Measurements from ENCODE around the gene VEPH1. TPM values are rescaled to one million over a fixed set of nuclear protein-coding genes. Genes with fewer than 3 reads are reported as not detected.
"Not testable (repeated sequence)": the region's sequence is repeated elsewhere in the genome, so short reads cannot be mapped to it uniquely, and the experiment has no call there.

VEPH1 gene
- total and polyA plus RNA-seq, 9 of the 15 experiments (the other 6 are each of a cell fraction or from before 2014, with no cell fraction given) = 4.5 to 15.6 (median 5.8) TPM

- Histone ChIP-seq H2AFZ (ENCODE audit: low read depth, low read length) (no peak overlapping the region), H3K36me3 (ENCODE audit: control insufficient read depth, insufficient read depth, low read length) (no peaks in the 10 kb centered on the region), H3K9me3 (replicated peaks; ENCODE audit: control insufficient read depth, insufficient read depth, low read depth, low read length) (no peaks in the 10 kb centered on the region), H3K4me2 (ENCODE audit: insufficient read depth, low read length) (no peak overlapping the region), H3K27ac (ENCODE audit: extremely low read depth, low read depth, low read length) (no peak overlapping the region), H3K4me1 (replicated peaks in 1 of 2; ENCODE audit: control insufficient read depth in 2 of 2, insufficient read depth in 2 of 2, low read length in 2 of 2) (peaks cover 0 to 7% of the 10 kb centered on the region in 2 experiments; a peak in 3 of 5 replicates), H3K9me1 (ENCODE audit: control insufficient read depth, insufficient read depth, low read length) (no peaks in the 10 kb centered on the region), H3K9ac (ENCODE audit: insufficient read depth in 1 of 2, low read depth in 2 of 2, low read length in 2 of 2) (no peak overlapping the region), H3K27me3 (ENCODE audit: control insufficient read depth in 2 of 2, insufficient read depth in 2 of 2, low read length in 2 of 2) (no peaks in the 10 kb centered on the region), H3K79me2 (ENCODE audit: control insufficient read depth, insufficient read depth, low read length) (no peaks in the 10 kb centered on the region), H3K4me3 (no peak overlapping the region), H4K20me1 (replicated peaks; ENCODE audit: control insufficient read depth, insufficient read depth, low read length) (no peaks in the 10 kb centered on the region)
- no TSS peak for BruUV-seq (replicated peaks)
- ATAC-seq (peak; percentile 61; the same call in 2 of the 3 replicates), DNase-seq (ENCODE audit: extremely low read depth in 1 of 4, low spot score in 3 of 4) (peak in 2 of 4 experiments; percentile 20 to 21), FAIRE-seq (no peak)
- TF ChIP-seq CTCF (IDR thresholded peaks at IDR 0.05 in 2 of 3, conservative IDR thresholded peaks at IDR 0.05 in 1 of 3; ENCODE audit: insufficient read depth in 2 of 3, low read depth in 1 of 3, low read length in 3 of 3) = peak in 2 of 3 experiments; percentile 26 to 55; a peak in 3 of 6 replicates
- TF ChIP-seq MTF1 (CRISPR knock-in tag; IDR thresholded peaks at IDR 0.05; ENCODE audit: borderline replicate concordance) = no peak
- TF ChIP-seq ARNT (IDR thresholded peaks at IDR 0.05) = no peak
- peak in 1 of 2 experiments; percentile 49; a peak in 3 of 4 replicates for TF ChIP-seq RAD21 (CRISPR knock-in tag; conservative IDR thresholded peaks at IDR 0.05 in 1 of 2, IDR thresholded peaks at IDR 0.05 in 1 of 2)
- TF ChIP-seq, protein P1, sequence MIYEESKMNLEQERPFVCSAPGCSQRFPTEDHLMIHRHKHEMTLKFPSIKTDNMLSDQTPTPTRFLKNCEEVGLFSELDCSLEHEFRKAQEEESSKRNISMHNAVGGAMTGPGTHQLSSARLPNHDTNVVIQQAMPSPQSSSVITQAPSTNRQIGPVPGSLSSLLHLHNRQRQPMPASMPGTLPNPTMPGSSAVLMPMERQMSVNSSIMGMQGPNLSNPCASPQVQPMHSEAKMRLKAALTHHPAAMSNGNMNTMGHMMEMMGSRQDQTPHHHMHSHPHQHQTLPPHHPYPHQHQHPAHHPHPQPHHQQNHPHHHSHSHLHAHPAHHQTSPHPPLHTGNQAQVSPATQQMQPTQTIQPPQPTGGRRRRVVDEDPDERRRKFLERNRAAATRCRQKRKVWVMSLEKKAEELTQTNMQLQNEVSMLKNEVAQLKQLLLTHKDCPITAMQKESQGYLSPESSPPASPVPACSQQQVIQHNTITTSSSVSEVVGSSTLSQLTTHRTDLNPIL (CRISPR knock-in tag; IDR thresholded peaks at IDR 0.05) = no peak
- TF ChIP-seq KDM2B (CRISPR knock-in tag; IDR thresholded peaks at IDR 0.05) = no peak
- in situ Hi-C loops (cut with MboI) (no loop called here), intact Hi-C loops (cut with micrococcal nuclease) (loop anchor here (5.0 kb wide), 2 partner anchors 95 to 145 kb away; no protein-coding TSS in a partner anchor)
- 0% methylated on average over 1 of the region's 1 CpG for WGBS (ENCODE audit: insufficient coverage, low coverage, missing lambda C conversion rate)
- POLR2A ChIA-PET = no interaction called here
- CTCF ChIA-PET (ENCODE audit: low intra/inter-chr PET ratio) = interaction anchor here (1.3 kb wide), 1 partner anchor 148 kb away, joined by 4 read pairs; no protein-coding TSS in a partner anchor
These were observed 151.2 kb downstream of the VEPH1 start for GRCh38 chr3:157351981-157352380.

- DNase-seq (ENCODE audit: extremely low read depth in 1 of 4, low spot score in 3 of 4); POLR2A ChIA-PET; H4K20me1 ChIP-seq (replicated peaks; ENCODE audit: control insufficient read depth, insufficient read depth, low read length); BruUV-seq (replicated peaks); H3K9me3 ChIP-seq (replicated peaks; ENCODE audit: control insufficient read depth, insufficient read depth, low read depth, low read length); H3K36me3 ChIP-seq (ENCODE audit: control insufficient read depth, insufficient read depth, low read length); H3K9me1 ChIP-seq (ENCODE audit: control insufficient read depth, insufficient read depth, low read length); H3K4me1 ChIP-seq (replicated peaks in 1 of 2; ENCODE audit: control insufficient read depth in 2 of 2, insufficient read depth in 2 of 2, low read length in 2 of 2); H2AFZ ChIP-seq (ENCODE audit: low read depth, low read length); ATAC-seq; in situ Hi-C loops (cut with MboI); H3K4me3 ChIP-seq; CTCF ChIA-PET (ENCODE audit: low intra/inter-chr PET ratio); H3K79me2 ChIP-seq (ENCODE audit: control insufficient read depth, insufficient read depth, low read length); FAIRE-seq; H3K9ac ChIP-seq (ENCODE audit: insufficient read depth in 1 of 2, low read depth in 2 of 2, low read length in 2 of 2); H3K27ac ChIP-seq (ENCODE audit: extremely low read depth, low read depth, low read length); H3K4me2 ChIP-seq (ENCODE audit: insufficient read depth, low read length); H3K27me3 ChIP-seq (ENCODE audit: control insufficient read depth in 2 of 2, insufficient read depth in 2 of 2, low read length in 2 of 2): not testable (repeated sequence)
- intact Hi-C loops (cut with micrococcal nuclease) = loop anchor here (5.0 kb wide), 2 partner anchors 97 to 147 kb away; no protein-coding TSS in a partner anchor
- WGBS (ENCODE audit: insufficient coverage, low coverage, missing lambda C conversion rate) = 0% methylated on average over 2 of the region's 2 CpGs
These were observed 152.6 kb downstream of the VEPH1 start for GRCh38 chr3:157350651-157351050.
